NCI-H1092 treated with DMSO at 0.1 percent for 48 hours (cell line): ENCODE data around the gene RABL6.
"Not testable (repeated sequence)": the region's sequence is repeated elsewhere in the genome, so short reads cannot be mapped to it uniquely, and the experiment has no call there.

ENCODE experiments used
- DNase-seq: peaks from one replicate; lab custom pipeline; 2025; lab: John Stamatoyannopoulos, UW

The RABL6 gene

GRCh38 chr9:136796238-136796774 lies 11.4 kb upstream of the RABL6 start, which contains the start of gene CCDC183:
CCDC183 (plus strand) TSS chr9:136796338; CDS start chr9:136796398, 60 bp downstream.
- DNase-seq: no peak

- not testable (repeated sequence) for DNase-seq
These were observed 10.9 kb upstream of the RABL6 start for GRCh38 chr9:136796775-136797347.

- DNase-seq: no peak
These were observed 9.1 kb upstream of the RABL6 start for GRCh38 chr9:136798708-136799078.

GRCh38 chr9:136799079-136799853 lies 8.5 kb upstream of the RABL6 start:
- DNase-seq: peak; percentile 76

GRCh38 chr9:136799854-136800657 lies 7.7 kb upstream of the RABL6 start:
- DNase-seq: peak; percentile 94

GRCh38 chr9:136802321-136802720 lies 5.4 kb upstream of the RABL6 start:
- DNase-seq: no peak

- not testable (repeated sequence) for DNase-seq
These were observed 4.7 kb upstream of the RABL6 start for GRCh38 chr9:136803009-136803550.

- DNase-seq: no peak
These were observed 3.9 kb upstream of the RABL6 start for GRCh38 chr9:136803551-136804508.

- no peak for DNase-seq
These were observed 3.1 kb upstream of the RABL6 start for GRCh38 chr9:136804509-136805206.

GRCh38 chr9:136805207-136805740 lies 2.5 kb upstream of the RABL6 start:
- no peak for DNase-seq

- no peak for DNase-seq
These were observed 1.7 kb upstream of the RABL6 start for GRCh38 chr9:136806067-136806466.

- DNase-seq: no peak
These were observed 1.0 kb upstream of the RABL6 start for GRCh38 chr9:136806631-136807201.

- peak; percentile 16 for DNase-seq
These were observed 492 bp downstream of the RABL6 start for GRCh38 chr9:136808075-136808805.

GRCh38 chr9:136808806-136809158 lies 1.0 kb downstream of the RABL6 start:
- no peak for DNase-seq

GRCh38 chr9:136814725-136815421 lies 7.1 kb downstream of the RABL6 start:
- DNase-seq: no peak

- no peak for DNase-seq
These were observed 7.7 kb downstream of the RABL6 start for GRCh38 chr9:136815422-136815782.

GRCh38 chr9:136820971-136821825 lies 13.4 kb downstream of the RABL6 start:
- no peak for DNase-seq
